Bronchial epithelial cell (primary cell): ENCODE data around the gene SETBP1. TPM values are rescaled to one million over a fixed set of nuclear protein-coding genes. Genes with fewer than 3 reads are reported as not detected.

Source experiments
- DNase-seq: peaks from one replicate; pipeline ENCODE4 v3.0.0-alpha.2; 2010; ENCODE audit warnings: low read depth
- FAIRE-seq: peaks from 2 replicates; lab custom pipeline; 2011; peaks lifted over from hg19 to GRCh38; lab: Jason Lieb, UNC
- H3K27me3 ChIP-seq: 2 replicates; pipeline ENCODE4 v1.5.1; 2011; ENCODE audit warnings: low read length; ENCODE audit not compliant: control insufficient read depth, insufficient read depth
- H3K36me3 ChIP-seq: 2 replicates; pipeline ENCODE4 v1.5.1; 2011; ENCODE audit warnings: low read length; ENCODE audit not compliant: control insufficient read depth, insufficient read depth
- H3K4me3 ChIP-seq: 2 replicates; pipeline ENCODE4 v1.5.1; 2011; ENCODE audit warnings: mild to moderate bottlenecking, low read depth, low read length, control low read depth
- total RNA-seq: library from RNA; depleted of rRNA; stranded (reverse); fragments of >200 nt; gene quantifications from 2 replicates; pipeline ENCODE4 v1.2.1, GENCODE V29; 2014
- TF ChIP-seq, protein P1 (sequence below): IDR thresholded peaks from 2 replicates; pipeline ENCODE4 v1.5.1; 2011; ENCODE audit warnings: mild to moderate bottlenecking, moderate library complexity, low read length, control low read depth, inconsistent platforms; ENCODE audit not compliant: insufficient read depth, severe bottlenecking

The SETBP1 gene
- total RNA-seq, 1 donor from 2014 or later: 1.8 TPM

GRCh38 chr18:44686156-44686555, 5.5 kb downstream of the SETBP1 start:
- TF ChIP-seq, protein P1, sequence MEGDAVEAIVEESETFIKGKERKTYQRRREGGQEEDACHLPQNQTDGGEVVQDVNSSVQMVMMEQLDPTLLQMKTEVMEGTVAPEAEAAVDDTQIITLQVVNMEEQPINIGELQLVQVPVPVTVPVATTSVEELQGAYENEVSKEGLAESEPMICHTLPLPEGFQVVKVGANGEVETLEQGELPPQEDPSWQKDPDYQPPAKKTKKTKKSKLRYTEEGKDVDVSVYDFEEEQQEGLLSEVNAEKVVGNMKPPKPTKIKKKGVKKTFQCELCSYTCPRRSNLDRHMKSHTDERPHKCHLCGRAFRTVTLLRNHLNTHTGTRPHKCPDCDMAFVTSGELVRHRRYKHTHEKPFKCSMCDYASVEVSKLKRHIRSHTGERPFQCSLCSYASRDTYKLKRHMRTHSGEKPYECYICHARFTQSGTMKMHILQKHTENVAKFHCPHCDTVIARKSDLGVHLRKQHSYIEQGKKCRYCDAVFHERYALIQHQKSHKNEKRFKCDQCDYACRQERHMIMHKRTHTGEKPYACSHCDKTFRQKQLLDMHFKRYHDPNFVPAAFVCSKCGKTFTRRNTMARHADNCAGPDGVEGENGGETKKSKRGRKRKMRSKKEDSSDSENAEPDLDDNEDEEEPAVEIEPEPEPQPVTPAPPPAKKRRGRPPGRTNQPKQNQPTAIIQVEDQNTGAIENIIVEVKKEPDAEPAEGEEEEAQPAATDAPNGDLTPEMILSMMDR: no peak
- H3K27me3 ChIP-seq: no peaks in the 10 kb centered on the region
- H3K4me3 ChIP-seq: no peak overlapping the region
- FAIRE-seq: no peak
- no peak for DNase-seq
- H3K36me3 ChIP-seq: no peaks in the 10 kb centered on the region

DNA sequence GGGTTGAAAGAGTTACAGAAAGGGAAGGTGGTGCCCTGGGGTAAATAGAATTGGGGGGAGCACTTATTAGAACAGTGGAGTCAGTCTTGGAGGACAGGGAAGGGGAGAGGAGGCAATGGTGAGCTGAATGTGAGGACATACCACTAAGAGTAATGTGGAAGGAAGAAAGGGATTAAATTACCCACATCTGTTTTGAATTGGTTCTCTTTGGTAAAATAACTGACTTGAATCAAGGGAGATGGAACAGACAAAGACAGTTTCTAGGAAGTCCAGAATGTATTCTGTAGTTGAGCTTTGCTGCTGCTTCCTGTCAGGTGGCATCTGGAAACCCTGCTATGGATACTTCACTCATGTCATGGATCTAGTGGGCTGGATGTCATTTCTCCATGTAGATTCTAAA, 6.7 kb downstream of the SETBP1 start:
- no peaks in the 10 kb centered on the region for H3K27me3 ChIP-seq
- H3K4me3 ChIP-seq: no peak overlapping the region
- DNase-seq (no peak), FAIRE-seq (no peak)
- H3K36me3 ChIP-seq: no peaks in the 10 kb centered on the region
- TF ChIP-seq, protein P1: no peak

GRCh38 chr18:44689736-44690135, 9.0 kb downstream of the SETBP1 start:
- Histone ChIP-seq H3K4me3 (no peak overlapping the region), H3K27me3 (no peaks in the 10 kb centered on the region), H3K36me3 (no peaks in the 10 kb centered on the region)
- FAIRE-seq (no peak), DNase-seq (no peak)
- TF ChIP-seq, protein P1: no peak

DNA sequence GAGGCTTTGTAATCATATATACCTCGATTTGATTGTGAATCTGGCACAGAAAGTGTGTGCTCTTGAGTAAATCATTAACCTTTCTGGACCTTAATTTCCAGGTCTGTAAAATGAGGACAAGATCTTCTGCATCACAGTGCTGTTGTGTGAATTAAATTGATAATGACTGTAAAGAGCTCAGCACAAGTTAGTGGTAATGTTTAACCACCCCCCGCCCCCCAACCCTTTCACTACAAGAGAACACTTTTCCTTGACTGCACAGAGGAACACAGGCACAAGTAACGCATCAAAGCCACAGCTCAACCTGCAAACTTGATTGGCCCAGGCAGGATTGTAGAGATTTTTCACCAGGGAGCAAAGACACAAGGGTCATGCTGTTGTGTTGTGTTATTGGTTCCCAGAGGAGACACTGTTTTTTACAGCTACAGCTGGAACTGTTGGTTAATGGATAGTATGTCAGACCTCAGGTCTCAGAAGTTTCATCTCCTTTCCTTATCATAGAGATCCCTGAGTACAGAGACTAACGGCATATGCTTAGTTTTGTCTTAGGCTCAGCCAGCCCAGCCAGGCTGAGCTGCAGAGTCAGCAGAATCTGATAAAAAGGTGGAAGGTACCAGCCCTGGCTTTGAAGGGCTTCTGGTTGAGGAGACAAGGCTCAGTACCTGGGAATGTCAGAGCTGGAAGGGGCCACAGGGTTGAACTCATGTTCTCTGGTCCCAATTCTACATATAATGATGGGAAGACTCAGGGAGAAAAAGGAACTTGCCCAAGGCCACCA, 10.6 kb downstream of the SETBP1 start:
- Histone ChIP-seq H3K36me3 (no peaks in the 10 kb centered on the region), H3K4me3 (no peak overlapping the region), H3K27me3 (no peaks in the 10 kb centered on the region)
- DNase-seq (no peak), FAIRE-seq (no peak)
- TF ChIP-seq, protein P1: no peak

GRCh38 chr18:44693030-44693784, 12.5 kb downstream of the SETBP1 start:
- DNase-seq: peak; percentile 96
- Histone ChIP-seq H3K27me3 (no peaks in the 10 kb centered on the region), H3K36me3 (no peaks in the 10 kb centered on the region), H3K4me3 (no peak overlapping the region)
- no peak for FAIRE-seq
- TF ChIP-seq, protein P1: no peak
